Rectal smooth muscle tissue (tissue), 1 donor: ENCODE results near the gene APOF.
A peak's percentile ranks its signal among the peaks of the same experiment; 100 is the strongest.

Experiments
- H3K27ac ChIP-seq: one replicate; pipeline ENCODE4 v1.7.0; 2013; ENCODE audit warnings: low read depth, low read length, inconsistent platforms
- H3K27me3 ChIP-seq: one replicate; pipeline ENCODE4 v1.7.0; 2013; ENCODE audit warnings: low read length; ENCODE audit not compliant: control insufficient read depth, insufficient read depth
- H3K36me3 ChIP-seq: one replicate; pipeline ENCODE4 v1.7.0; 2013; ENCODE audit warnings: low read length; ENCODE audit not compliant: control insufficient read depth, insufficient read depth
- H3K4me1 ChIP-seq: one replicate; pipeline ENCODE4 v1.7.0; 2013; ENCODE audit warnings: low read length; ENCODE audit not compliant: control insufficient read depth, insufficient read depth
- H3K4me3 ChIP-seq: one replicate; pipeline ENCODE4 v1.7.0; 2013; ENCODE audit warnings: low read length
- H3K9ac ChIP-seq: one replicate; pipeline ENCODE4 v1.7.0; 2013; ENCODE audit warnings: low read length

The APOF gene

DNA sequence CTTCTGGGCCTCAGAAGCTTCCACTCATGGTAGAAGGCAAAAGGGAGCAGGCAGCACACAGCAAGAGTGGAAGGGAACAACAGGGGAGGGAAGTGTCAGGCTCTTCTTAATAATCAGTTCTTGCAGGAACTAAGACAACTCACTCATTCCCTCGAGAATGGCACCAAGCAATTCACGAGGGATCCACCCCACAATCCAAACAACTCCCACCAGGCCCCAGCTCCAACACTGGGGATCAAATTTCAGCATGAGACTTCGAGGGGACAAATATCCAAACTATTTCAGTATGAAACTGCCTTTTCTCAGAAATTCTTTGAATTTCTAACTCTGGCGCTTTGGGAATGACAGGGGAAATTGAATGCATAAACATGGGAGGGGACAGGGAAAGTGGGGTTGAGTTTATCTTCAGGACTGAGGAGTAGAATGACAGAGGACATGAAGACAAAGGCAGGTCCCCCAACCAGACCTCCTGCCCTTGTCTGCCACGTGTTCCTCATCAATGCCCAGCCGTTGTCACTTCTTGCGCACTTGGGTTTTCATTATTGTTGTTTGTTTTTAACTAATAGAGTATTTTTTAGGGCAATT is 24.6 kb upstream of the APOF start:
- Histone ChIP-seq H3K9ac (no peak overlapping the region), H3K4me1 (no peaks in the 10 kb centered on the region), H3K36me3 (no peaks in the 10 kb centered on the region), H3K27ac (no peak overlapping the region), H3K4me3 (no peak overlapping the region), H3K27me3 (no peaks in the 10 kb centered on the region)

- Histone ChIP-seq H3K36me3 (no peaks in the 10 kb centered on the region), H3K4me3 (no peak overlapping the region), H3K27me3 (no peaks in the 10 kb centered on the region), H3K9ac (no peak overlapping the region), H3K4me1 (no peaks in the 10 kb centered on the region), H3K27ac (no peak overlapping the region)
These were observed 23.2 kb upstream of the APOF start for GRCh38 chr12:56385873-56386272.

GRCh38 chr12:56382611-56383010 is 20.0 kb upstream of the APOF start:
- Histone ChIP-seq H3K27me3 (no peaks in the 10 kb centered on the region), H3K4me3 (no peak overlapping the region), H3K27ac (no peak overlapping the region), H3K36me3 (no peaks in the 10 kb centered on the region), H3K9ac (no peak overlapping the region), H3K4me1 (no peaks in the 10 kb centered on the region)

GRCh38 chr12:56377989-56378316 is 15.3 kb upstream of the APOF start:
- Histone ChIP-seq H3K9ac (no peak overlapping the region), H3K4me3 (no peak overlapping the region), H3K27me3 (no peaks in the 10 kb centered on the region), H3K36me3 (no peaks in the 10 kb centered on the region), H3K27ac (no peak overlapping the region), H3K4me1 (no peaks in the 10 kb centered on the region)

DNA sequence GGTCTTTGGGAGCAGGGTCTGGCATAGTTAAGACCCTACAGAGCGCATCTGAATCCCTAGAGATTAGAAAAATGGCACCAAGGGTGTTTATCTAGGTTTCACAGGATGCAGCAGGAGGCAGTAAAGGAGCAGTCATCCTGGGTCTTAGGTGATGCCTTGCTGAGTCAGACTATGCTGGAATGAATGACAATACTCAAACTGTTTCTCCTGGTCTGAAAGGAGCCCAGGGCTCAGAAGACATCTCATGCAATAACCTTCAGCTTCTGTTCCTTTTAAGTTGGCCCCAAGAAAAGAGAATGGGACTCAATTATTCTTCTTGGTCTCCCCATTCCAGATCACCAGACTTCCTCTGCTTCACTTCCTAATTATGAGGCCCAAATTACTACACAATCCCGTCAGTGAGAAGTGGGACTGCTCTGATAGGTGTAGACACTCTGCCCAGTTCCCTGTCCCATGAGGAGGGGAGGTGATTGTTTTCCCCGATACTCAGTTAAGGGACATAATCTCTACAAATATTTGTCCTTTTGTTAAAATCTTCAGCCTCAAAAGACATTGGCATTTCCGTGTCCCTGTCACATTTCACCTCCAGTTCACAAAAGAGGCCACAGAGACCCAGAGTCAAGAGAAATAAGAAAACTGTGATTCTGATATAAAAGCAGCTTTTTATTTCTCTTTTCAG is 14.8 kb upstream of the APOF start:
- Histone ChIP-seq H3K4me3 (no peak overlapping the region), H3K27ac (no peak overlapping the region), H3K9ac (no peak overlapping the region), H3K4me1 (no peaks in the 10 kb centered on the region), H3K27me3 (no peaks in the 10 kb centered on the region), H3K36me3 (no peaks in the 10 kb centered on the region)

- no peak overlapping the region for H3K27ac ChIP-seq
- H3K4me3 ChIP-seq = no peak overlapping the region
- no peaks in the 10 kb centered on the region for H3K4me1 ChIP-seq
- H3K9ac ChIP-seq = no peak overlapping the region
- H3K36me3 ChIP-seq = no peaks in the 10 kb centered on the region
- no peaks in the 10 kb centered on the region for H3K27me3 ChIP-seq
These were observed 13.2 kb upstream of the APOF start for GRCh38 chr12:56375598-56376434.

GRCh38 chr12:56374726-56375597 is 12.3 kb upstream of the APOF start:
- Histone ChIP-seq H3K36me3 (no peaks in the 10 kb centered on the region), H3K27ac (no peak overlapping the region), H3K4me3 (no peak overlapping the region), H3K9ac (no peak overlapping the region), H3K4me1 (no peaks in the 10 kb centered on the region), H3K27me3 (no peaks in the 10 kb centered on the region)

GRCh38 chr12:56373515-56373914 is 10.9 kb upstream of the APOF start:
- Histone ChIP-seq H3K9ac (no peak overlapping the region), H3K27me3 (no peaks in the 10 kb centered on the region), H3K27ac (no peak overlapping the region), H3K36me3 (no peaks in the 10 kb centered on the region), H3K4me3 (no peak overlapping the region), H3K4me1 (no peaks in the 10 kb centered on the region)

GRCh38 chr12:56366948-56367347 is 4.3 kb upstream of the APOF start:
- H3K36me3 ChIP-seq = no peaks in the 10 kb centered on the region
- H3K4me1 ChIP-seq = no peaks in the 10 kb centered on the region
- no peaks in the 10 kb centered on the region for H3K27me3 ChIP-seq
- no peak overlapping the region for H3K9ac ChIP-seq
- no peak overlapping the region for H3K4me3 ChIP-seq
- H3K27ac ChIP-seq = no peak overlapping the region

DNA sequence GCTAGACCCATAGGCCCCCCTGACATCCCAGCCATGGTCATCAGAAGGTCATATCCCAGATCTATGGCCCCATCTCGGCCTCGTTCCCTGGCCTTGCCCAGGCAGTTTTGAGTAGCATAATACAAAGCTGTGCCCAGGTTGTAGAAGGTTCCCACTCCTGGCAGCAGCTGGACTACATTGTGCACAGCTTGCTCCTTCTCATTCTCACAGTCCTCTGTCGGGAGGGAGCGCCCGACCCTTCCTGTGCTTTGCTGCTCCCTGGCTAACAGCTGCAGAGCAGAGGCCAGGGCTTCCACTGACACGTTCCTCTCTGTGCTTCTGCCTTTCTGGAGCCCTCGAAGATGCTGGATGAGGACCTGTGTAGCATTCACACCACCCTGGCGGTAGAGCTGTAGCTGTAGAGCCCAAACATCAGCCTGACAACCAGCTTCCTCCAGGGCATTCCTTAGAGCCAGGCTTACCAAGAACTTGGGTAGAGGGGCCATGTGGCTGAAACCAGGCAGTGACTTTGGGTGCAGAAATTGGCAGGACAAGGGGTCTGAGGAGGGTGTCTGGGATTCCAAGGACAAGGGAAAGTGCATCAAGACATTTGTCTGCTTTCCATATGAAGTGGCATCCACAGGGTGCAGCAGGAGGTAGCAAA is 1.0 kb downstream of the APOF start:
- Histone ChIP-seq H3K36me3 (no peaks in the 10 kb centered on the region), H3K9ac (no peak overlapping the region), H3K27ac (no peak overlapping the region), H3K27me3 (no peaks in the 10 kb centered on the region), H3K4me3 (no peak overlapping the region), H3K4me1 (peaks cover 8% of the 10 kb centered on the region)

DNA sequence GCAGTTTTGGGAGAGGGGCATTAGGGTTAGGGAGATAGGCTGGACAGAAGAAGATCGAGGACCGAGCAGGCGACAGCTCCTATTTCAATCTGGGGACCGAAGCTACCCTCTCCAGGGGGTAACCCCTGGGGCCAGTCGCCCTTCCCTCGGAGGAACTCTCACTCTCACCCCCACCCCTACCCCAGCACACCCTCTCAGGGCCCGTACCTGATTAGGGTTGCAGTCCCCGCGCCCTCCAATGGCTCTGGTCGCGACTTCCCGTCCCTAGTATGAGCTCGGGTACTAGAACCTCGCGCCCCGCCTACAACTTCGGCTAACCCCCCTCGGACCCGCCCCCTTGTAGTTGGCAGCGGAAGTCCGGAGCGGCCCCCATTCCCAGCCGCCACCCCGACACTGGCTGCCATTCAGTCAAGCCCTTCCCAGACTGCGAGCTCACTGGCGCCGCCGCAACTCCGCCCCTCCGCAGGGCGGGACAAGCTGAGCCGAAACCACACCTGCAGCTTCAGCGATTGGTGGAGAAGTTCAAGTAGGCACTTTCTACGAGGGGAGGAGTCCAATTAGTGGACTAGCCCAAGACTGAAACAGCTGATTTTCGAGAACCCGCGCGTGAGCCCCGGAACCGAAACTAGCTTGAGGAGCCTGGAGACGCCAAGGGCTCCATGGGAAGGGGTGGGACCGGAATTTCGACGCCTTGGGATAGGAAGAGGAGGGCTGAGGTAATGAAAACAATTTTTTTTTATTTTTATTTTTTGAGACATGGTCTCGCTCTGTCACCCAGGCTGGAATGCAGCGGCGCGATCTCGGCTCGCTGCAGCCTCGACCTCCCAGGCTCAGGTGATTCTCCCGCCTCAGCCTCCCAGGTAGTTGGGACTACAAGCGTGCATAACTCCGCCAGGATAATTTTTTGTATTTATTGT is 2.5 kb downstream of the APOF start, which contains the start of gene STAT2:
Gene STAT2 (minus strand): TSS at position 257 of the 917 bp plus-strand sequence. CDS start 3,536 bp downstream, outside the sequence.
- H3K36me3 ChIP-seq = peaks cover 13% of the 10 kb centered on the region
- H3K4me3 ChIP-seq = peak within 1 kb of the TSS; percentile 83
- H3K4me1 ChIP-seq = peaks cover 8% of the 10 kb centered on the region
- H3K9ac ChIP-seq = peak within 1 kb of the TSS; percentile 76
- H3K27ac ChIP-seq = peak within 1 kb of the TSS; percentile 90
- H3K27me3 ChIP-seq = no peaks in the 10 kb centered on the region
